ENCODE data around the gene ANP32B.
"Not testable (repeated sequence)": the region's sequence is repeated elsewhere in the genome, so short reads cannot be mapped to it uniquely, and the experiment has no call there.

The ANP32B gene

DNA sequence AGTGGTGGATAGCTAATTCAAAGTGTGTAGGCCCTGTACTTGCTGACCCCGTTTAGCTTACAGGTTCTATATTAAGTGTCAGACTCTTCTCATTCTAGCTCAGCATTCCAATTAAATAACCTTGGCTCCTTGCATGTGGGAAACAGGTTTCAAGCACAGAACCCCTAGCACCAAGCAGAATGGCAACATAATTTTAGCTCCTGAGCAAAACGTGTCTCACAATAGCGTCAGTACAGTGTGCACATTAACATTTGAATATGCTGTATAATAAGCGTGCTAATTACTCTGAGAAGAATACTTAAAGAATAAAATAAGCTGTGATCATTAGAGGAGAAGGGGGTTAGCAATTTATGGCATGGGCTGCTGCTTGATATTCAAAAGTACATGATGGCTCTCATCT lies 21.0 kb upstream of the ANP32B start:
- H3K4me3 ChIP-seq (ENCODE audit: low read depth, low read length) = no peak overlapping the region
- no peak for DNase-seq (ENCODE audit: low read depth)

DNA sequence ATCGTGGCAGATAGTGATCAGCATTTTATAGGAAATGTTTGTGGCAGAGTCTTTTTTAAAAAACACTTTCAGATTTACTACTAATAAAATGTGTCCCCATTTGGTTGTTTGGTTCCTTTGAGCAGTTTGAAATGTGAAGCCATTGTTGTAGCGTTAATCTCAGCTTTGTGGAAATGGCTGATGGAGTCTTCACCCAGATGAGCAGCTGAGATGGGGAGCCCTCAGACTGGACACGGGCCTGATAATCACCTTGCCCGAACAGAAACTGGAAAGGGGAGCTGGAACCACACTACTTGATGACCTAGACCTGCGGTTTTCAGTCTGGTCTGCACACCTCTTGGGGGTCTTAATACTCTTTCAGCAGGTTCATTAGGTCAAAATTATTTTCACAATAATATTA lies 20.6 kb upstream of the ANP32B start:
- no peak for DNase-seq (ENCODE audit: low read depth)

DNA sequence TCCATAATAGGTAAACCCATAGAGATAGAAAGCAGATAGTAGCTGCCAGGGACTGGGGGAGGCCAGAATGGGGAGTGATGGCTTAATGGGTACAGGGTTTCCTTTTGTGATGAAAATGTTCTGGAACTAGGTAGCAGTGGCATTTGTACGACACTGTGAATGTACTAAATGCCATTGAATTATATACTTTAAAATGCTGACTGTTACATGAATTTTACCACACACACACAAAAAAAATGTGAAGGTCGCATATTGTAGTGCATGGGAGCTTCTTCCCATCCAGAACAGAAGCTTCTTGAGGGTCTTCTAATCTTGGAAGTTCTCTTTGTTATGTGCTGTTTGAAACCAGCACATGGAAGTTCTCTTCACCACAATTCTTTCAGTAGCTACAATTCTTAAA lies 19.9 kb upstream of the ANP32B start:
- no peak for DNase-seq (ENCODE audit: low read depth)
- H3K4me3 ChIP-seq (ENCODE audit: low read depth, low read length) = no peak overlapping the region

More for the DNA sequence above, 20.6 kb upstream of the ANP32B start:
- no peak overlapping the region for H3K4me3 ChIP-seq (ENCODE audit: low read depth, low read length)

DNA sequence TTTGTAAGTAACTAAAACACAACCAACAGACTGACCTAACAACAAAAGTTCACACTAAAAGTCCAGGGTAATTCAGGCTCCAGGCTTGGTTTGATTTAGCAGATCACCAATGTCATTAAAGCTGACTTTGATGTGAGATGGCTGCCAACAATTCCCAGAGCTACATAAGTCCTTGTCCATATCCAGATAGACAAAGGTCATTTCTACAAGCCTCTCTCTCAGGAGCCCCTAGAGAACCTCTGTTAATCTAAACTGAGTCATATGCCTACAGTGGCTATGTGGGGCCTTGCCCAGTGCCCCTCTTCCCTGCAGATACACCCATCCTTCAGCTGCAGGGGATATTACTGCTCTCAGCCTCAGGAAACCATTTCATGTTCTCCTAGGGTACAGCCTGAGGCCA lies 18.2 kb upstream of the ANP32B start:
- no peak overlapping the region for H3K4me3 ChIP-seq (ENCODE audit: low read depth, low read length)
- no peak for DNase-seq (ENCODE audit: low read depth)

DNA sequence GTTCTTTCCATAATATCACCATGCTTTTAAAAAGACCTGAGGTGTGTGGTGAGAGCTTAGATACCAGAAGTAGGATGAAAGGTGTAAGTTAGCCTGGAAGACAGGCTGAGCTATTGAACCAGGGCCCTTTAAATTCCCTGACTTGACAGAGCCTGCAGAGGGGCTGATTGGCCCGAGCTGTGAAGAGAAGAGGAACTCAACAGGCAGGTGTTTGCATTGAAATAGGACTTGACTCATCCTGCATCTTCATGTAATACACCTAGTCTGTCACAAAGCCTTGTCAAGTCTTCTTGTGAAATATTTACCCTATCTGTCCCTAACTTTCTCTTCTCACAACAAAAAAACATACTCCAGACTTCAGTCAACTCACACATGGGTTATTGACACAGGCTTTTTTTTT lies 16.6 kb upstream of the ANP32B start:
- no peak overlapping the region for H3K4me3 ChIP-seq (ENCODE audit: low read depth, low read length)
- DNase-seq (ENCODE audit: low read depth) = no peak

DNA sequence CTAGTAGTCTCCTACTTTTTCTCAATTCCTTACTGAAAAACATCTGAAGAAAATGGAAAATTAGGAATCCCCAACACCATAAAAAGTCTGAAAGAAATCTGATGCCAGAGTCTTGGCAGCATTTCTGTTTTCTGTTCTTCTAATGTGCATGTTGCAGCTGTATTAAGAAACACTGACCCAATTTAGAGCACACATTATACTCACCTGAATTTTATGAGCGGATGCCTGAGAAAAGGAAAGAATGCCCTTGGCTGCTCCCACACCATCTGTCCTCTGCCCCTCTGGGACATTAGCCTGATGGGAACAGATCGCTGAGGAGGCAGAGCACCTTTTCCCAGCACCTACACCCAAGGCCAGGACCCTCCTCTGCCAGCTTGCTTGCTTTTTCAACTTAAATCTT lies 14.1 kb upstream of the ANP32B start:
- no peak overlapping the region for H3K4me3 ChIP-seq (ENCODE audit: low read depth, low read length)
- no peak for DNase-seq (ENCODE audit: low read depth)

DNA sequence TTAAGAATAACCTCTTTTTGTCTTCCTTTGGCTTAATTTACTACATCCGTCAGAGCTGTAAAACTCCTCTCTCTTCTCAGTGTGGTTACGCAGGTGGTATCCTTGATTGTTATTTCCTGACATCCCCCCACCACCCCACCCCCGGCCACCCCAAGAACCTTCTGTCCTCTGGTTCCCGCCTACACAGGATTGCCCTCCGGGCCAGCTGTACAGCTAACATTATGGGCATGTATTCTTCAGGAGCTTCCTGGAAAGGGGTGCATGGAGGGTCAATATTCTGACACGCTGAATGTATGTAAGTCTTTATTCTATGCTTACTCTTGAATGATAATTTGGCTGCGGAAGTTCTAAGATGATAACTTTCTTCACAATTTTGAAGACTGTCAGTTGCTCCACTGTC lies 13.0 kb upstream of the ANP32B start:
- H3K4me3 ChIP-seq (ENCODE audit: low read depth, low read length) = no peak overlapping the region
- no peak for DNase-seq (ENCODE audit: low read depth)

DNA sequence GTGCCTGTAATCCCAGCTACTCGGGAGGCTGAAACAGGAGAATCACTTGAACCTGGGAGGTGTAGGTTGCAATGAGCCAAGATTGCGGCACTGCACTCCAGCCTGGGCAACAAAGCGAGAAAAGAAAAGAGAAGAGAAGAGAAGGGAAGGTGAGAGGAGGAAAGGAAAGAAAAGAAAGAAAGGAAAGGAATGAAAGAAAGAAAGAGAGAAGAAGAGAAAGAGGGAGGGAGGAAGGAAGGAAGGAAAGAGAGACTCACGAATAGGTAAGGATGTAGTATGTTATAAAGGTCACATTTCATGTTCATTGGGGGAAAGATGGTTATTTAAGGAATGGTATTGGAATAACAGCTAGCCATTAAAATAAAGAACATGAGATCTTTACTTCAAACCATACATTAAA lies 10.4 kb upstream of the ANP32B start:
- DNase-seq (ENCODE audit: low read depth) = no peak
- H3K4me3 ChIP-seq (ENCODE audit: low read depth, low read length) = no peak overlapping the region

DNA sequence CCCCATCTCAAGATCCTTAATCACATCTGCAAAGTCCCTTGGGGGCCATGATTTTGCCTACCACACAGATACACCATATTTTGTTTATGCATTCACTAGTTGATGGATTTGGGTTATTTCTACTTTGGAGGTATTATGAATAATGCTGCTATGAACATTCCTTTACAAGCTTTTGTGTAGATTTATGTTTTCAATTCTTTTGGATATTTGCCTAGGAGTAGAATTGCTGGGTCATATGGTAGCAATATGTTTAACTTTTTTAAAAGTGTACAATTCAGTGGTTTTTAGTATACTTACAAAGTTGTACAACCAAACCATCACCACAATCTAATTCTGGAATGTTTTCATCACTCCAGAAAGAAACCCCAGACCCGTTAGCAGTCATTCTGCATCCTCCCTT lies 7.8 kb upstream of the ANP32B start:
- no peak for DNase-seq (ENCODE audit: low read depth)
- H3K4me3 ChIP-seq (ENCODE audit: low read depth, low read length) = no peak overlapping the region

DNA sequence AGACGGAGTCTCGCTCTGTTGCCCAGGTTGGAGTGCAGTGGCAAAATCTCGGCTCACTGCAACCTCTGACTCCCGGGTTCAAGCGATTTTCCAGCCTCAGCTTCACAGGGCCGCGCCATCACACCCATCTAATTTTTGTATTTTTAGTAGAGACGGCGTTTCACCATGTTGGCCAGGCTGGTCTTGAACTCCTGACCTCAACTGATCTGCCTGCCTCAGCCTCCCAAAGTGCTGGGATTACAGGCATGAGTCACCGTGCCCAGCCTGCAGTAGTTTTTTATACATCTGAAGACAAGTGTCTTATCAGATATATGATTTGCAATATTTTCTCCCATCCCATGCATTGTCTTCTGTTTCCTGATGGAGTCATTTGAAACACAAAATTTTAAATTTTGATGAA lies 6.5 kb upstream of the ANP32B start:
- not testable (repeated sequence) for DNase-seq (ENCODE audit: low read depth); H3K4me3 ChIP-seq (ENCODE audit: low read depth, low read length)

DNA sequence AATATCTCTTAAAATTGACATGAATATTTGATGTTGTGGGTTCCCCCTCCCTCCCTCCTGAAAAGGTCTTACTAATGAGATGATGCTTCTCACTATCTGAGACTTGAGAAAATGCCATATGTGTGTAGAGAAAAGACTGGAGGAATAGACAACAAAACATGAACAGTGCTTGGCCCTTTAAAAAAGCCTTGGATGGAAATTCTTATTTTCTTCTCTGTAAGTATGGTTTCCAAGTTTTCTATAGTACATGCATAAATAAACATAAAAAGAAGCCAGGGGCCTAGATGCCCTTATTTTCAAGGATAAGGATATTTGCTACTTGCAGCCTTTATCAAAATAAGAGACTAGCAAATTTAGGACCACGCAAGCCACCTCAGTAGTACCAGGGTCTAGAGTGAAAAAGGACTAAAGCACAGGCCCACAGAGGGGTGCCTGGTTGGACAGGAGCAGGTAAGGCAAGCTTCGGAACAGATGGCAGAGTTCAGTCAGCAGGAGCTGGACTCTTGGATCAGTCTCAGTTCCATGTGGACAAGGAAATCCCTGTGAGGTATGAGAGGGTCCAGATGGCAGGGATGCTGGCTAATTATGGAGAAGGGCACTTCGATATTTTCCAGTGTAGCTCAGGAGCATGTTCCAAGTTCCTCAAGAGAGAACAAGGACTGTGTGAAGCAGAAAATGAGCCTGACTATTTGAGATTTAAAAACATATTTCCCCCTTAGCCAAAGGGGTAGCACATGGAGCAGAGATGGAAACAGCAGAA lies 4.6 kb upstream of the ANP32B start:
- H3K4me3 ChIP-seq (ENCODE audit: low read depth, low read length) = no peak overlapping the region
- DNase-seq (ENCODE audit: low read depth) = no peak

DNA sequence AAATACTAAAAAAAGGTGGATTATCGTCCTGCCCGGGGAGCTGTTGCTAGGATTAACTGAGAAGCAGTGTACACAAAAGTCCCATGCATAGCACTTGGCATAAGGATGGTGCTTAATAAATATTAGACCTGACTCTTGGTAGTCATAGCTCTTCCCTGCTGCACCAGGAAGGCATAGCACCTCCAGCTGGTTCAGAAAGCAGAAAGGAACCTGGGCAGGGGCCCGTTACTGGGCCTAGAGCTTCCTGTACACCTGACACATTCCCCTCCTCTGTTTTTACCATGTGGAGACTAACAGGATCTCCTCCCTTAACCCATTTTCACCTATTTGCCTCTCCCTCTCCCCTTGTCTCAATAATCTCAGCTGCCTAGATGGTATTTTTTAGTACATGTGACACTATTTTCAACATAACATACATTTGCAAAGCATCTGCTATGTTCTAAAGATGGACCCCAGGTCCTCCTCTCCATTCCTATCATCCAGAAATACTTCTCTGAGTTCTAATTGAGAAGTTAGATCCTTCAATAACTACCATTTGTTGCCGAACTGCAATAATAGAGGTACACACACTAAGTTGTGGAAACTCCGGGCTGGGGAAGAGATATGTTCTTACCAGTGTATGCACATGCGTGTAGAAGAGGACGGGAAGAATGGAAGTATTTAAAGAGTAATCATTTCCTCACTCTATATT lies 3.2 kb upstream of the ANP32B start:
- no peak for DNase-seq (ENCODE audit: low read depth)

DNA sequence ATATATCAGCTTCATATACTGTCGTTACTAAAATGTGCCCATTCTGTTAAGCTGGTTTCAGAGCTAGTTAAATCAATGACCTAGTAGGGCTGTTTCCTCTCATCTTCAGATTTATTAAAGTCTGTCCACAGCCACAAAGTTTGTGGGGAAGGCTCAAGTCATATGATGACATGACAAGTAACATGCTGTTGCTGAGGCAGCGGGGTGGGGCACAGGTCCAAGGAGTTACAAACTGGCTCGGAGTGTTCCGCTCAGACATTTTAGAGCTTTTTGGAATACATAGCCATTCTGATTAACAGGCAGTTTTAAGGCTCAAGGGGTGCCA lies 2.7 kb upstream of the ANP32B start:
- no peak overlapping the region for H3K4me3 ChIP-seq (ENCODE audit: low read depth, low read length)
- DNase-seq (ENCODE audit: low read depth) = no peak

More for the DNA sequence above, 3.2 kb upstream of the ANP32B start:
- no peak overlapping the region for H3K4me3 ChIP-seq (ENCODE audit: low read depth, low read length)

DNA sequence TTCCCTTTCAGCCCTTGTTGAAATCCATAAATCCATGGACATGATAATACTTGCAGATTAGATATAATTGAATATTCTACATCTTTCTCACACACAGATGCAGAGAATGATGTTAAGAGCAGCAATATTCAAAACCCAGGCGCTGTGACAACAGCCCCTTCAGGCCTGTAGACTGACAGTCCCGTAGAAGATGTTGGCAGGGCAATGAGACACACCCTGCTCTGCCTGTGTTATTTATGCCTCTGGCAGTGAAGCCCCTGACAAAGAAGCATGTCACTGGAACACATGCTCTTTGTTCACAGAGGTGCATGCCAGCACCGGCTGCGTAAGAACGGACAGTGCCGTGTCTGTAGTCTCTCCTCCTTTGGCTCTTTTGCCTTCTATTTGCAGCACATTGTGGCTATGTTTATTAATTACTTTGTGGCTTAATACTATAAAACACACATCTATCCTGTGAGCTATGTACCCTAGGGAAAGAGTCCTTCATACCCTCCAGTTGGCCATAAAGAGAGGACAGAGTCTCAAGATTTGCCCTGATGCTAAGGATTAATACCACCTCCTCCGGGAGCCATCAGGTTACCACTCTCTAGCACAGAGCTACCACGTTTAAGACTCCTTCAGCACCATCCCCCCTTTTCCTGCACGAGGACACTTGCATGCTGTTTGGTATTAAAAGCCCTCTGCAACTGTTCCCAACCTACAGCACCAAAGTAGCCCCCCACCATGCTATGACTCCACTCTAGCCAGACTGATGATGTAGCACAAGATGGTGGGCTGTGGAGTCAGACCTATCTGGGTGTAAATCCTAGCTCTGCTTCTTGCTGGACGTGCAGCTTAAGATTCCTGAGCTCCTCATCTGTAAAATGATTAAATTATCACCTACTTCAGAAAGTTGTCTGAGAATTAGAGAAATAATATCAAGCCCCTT lies 2.0 kb upstream of the ANP32B start:
- no peak for DNase-seq (ENCODE audit: low read depth)
- no peak overlapping the region for H3K4me3 ChIP-seq (ENCODE audit: low read depth, low read length)

DNA sequence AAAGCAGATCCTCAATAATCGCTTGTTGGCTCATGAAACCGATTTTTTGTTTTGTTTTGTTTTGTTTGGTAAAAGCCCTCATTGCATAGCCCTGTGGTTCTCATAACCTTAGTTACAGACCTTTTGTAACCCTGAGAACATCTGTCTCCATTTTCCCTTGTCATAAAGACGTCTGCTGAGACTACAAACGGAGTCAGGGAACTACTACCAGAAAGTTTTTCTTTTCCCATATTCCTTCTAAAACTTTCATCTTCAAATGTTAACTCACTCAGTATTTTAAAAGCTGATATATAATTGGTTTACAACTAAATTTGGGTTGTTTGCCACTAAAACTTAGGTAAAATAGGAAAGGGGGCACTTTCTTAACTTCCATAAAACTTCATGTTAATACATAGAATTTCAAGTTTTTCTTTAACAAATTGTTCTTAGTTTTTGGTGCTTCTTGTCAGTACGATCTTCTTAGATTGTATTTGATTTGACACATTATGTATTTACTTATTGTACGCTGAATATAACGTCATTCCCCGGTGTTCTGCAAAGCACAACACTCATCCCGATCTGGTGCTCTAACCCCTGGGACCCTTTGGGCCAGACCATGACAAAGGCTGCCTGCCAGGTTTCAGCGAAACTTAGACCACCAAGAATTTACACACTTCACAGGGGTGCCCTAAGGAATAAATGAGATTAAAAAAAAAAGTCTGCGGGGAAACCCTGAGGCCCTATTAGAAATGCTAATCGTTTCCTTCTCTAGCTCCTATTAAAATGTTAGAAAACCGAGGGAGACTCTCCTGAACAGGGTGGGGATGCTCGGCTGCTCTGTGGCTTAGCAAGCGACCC lies 1.1 kb upstream of the ANP32B start:
- peak overlapping the region; percentile 71 for H3K4me3 ChIP-seq (ENCODE audit: low read depth, low read length)
- no peak for DNase-seq (ENCODE audit: low read depth)

DNA sequence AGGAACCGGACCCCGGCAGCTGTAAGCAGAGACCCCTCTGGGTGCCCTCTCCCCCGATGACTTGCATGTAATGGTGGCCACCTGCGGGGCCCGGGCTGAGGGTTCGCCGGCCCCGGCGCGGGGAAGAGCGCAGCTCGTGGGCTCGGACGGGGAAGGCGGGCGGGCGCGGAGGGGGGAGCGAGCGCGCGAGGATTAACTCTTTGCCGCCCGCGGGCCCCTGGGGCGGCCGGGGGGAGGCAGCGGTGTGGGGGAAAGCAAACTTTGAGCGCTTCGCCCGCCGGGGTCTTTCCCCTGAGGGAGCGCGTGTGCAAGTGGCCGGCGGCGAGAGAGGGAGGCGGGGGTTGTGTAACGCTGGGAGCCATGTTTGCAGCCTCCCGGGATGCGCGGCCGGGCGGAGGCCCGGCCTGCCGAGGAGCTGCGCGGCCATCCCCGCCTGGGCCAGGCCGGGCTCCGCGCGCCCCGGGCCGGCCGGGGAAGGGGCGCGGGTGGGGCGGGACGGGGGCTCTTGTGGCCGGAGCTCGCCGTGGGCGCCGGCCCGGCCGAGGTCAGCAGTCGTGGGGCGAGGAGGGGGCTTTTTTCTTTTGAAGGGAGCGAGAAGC lies 547 bp downstream of the ANP32B start:
- no peak for DNase-seq (ENCODE audit: low read depth)
- peak overlapping the region; percentile 89 for H3K4me3 ChIP-seq (ENCODE audit: low read depth, low read length)

DNA sequence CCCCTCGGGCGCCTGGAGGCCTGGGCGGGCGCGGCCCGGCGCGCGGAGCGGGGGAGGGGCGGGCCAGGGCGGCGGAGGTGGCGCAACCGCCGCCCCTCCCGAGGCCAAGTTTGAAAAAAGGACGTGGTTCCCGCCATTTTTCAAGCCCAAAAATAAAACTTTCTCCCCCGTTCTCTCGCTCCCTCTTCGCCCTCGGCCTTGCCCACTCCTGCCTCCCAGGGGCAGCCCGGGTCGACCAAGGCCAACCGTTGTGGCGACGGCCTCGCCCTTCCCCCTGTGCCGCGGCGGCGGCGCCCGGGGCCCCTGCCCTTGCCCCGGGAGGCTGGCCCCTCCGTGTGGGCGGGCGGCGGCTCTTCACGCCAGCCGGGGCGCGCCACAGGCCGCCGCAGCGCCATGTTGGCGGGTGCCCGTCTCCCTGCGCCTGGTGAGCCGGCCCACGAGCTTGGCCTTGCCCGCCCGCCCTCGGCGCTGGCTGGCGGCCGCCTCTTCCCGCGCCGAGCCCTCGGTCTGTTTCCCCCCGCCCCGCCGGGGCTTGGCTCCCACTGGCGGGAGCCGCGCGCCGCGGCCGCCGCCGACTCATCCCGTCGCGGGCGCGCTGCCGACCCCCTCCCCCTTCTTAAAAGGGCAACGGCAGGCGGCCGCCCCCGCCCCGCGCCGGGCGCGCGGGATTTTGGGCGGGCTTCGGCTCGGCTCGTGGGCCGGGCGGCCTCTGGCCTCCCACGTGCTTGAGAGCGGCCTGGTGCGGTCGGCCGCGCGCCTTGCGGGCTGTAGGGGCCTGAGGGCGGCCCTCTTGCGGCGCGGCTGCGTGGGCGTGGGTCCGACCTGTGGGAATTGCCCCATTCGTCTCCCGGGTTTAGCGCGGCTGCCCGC lies 1.3 kb downstream of the ANP32B start:
- DNase-seq (ENCODE audit: low read depth) = peak; percentile 41
- H3K4me3 ChIP-seq (ENCODE audit: low read depth, low read length) = peak overlapping the region; percentile 89

Measured in skeletal muscle cell (primary cell).